NOMO-1 (cell line): ENCODE results near the gene SLC25A31.

Source experiments
- DNase-seq, 2 experiments: peaks; one replicate each; lab custom pipeline; 2025; ENCODE audit not compliant: unreplicated experiment in 2 of 2; lab: John Stamatoyannopoulos, UW

The SLC25A31 gene

GRCh38 chr4:127730142-127730913 is at the start of gene SLC25A31:
SLC25A31 (plus strand) TSS chr4:127730400; CDS start chr4:127730546, 146 bp downstream.
- no peak for DNase-seq

GRCh38 chr4:127685292-127685691 is 44.9 kb upstream of the SLC25A31 start:
- DNase-seq, result no peak

- no peak for DNase-seq
Measured at GRCh38 chr4:127686658-127687057, 43.5 kb upstream of the SLC25A31 start.

- no peak for DNase-seq
Measured at GRCh38 chr4:127687580-127687979, 42.6 kb upstream of the SLC25A31 start.

- peak; percentile 64 to 91 for DNase-seq
Measured at GRCh38 chr4:127698789-127699200, 31.4 kb upstream of the SLC25A31 start.

GRCh38 chr4:127708985-127709384 is 21.2 kb upstream of the SLC25A31 start:
- no peak for DNase-seq

- DNase-seq, result no peak
Measured at GRCh38 chr4:127709456-127709855, 20.7 kb upstream of the SLC25A31 start.

- DNase-seq, result no peak
Measured at GRCh38 chr4:127731406-127731805, 1.2 kb downstream of the SLC25A31 start.

GRCh38 chr4:127732623-127733328 is 2.6 kb downstream of the SLC25A31 start:
- peak in 1 of 2 experiments; percentile 28 for DNase-seq

- DNase-seq, result no peak
Measured at GRCh38 chr4:127734976-127735375, 4.8 kb downstream of the SLC25A31 start.

- no peak for DNase-seq
Measured at GRCh38 chr4:127737295-127737694, 7.1 kb downstream of the SLC25A31 start.

GRCh38 chr4:127741247-127741646 is 11.0 kb downstream of the SLC25A31 start:
- DNase-seq, result no peak

- DNase-seq, result no peak
Measured at GRCh38 chr4:127747883-127748282, 17.7 kb downstream of the SLC25A31 start.

- DNase-seq, result no peak
Measured at GRCh38 chr4:127748957-127749356, 18.8 kb downstream of the SLC25A31 start.

- DNase-seq, result no peak
Measured at GRCh38 chr4:127756906-127757305, 26.7 kb downstream of the SLC25A31 start.

- no peak for DNase-seq
Measured at GRCh38 chr4:127759228-127759820, 29.1 kb downstream of the SLC25A31 start.

GRCh38 chr4:127759893-127760292 is 29.7 kb downstream of the SLC25A31 start:
- no peak for DNase-seq

- no peak for DNase-seq
Measured at GRCh38 chr4:127771535-127772275, 41.5 kb downstream of the SLC25A31 start.

GRCh38 chr4:127772769-127773671 is 42.8 kb downstream of the SLC25A31 start:
- peak; percentile 27 to 76 for DNase-seq

- no peak for DNase-seq
Measured at GRCh38 chr4:127775843-127776242, 45.6 kb downstream of the SLC25A31 start.
